ENCODE results near the gene GGPS1. TPM values are rescaled to one million over a fixed set of nuclear protein-coding genes. Genes with fewer than 3 reads are reported as not detected.
"Not testable (repeated sequence)": the region's sequence is repeated elsewhere in the genome, so short reads cannot be mapped to it uniquely, and the experiment has no call there.

GGPS1 gene
- total RNA-seq, 4 donors from 2014 or later, result 21.7 to 32.5 (median 28.9) TPM

DNA sequence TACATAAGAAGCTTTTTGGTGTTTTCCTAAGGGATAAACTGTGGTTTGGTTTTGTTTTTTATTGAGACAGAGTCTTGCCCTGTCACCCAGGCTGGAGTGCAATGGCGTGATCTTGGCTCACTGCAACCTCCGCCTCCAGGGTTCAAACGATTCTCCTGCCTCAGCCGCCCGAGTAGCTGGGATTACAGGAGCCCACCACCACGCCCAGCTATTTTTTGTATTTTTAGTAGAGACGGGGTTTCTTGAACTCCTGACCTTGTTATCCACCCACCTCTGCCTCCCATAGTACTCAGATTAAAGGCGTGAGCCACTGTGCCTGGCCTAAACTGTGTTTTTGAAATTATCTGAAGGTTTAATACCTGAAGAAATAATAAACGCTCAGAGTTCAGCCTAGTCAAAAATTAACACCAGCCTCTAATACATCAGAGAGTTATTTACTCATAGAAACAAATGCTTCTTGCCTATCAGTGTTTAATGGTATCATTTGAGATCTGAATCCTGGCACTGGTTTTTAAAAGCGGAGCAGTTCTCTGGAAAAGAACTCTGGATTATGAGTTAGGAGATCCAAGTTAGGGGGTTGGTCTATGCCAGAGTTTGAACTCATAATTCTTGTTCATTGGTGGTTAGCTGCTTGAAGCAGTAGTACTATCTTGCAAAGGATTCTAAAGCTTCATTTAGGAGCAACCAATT is 29.1 kb upstream of the GGPS1 start:
- no peak overlapping the region for H3K4me3 ChIP-seq (ENCODE audit: low read depth, poor library complexity, severe bottlenecking)
- 65 to 75% methylated on average over 10 of the region's 10 CpGs for WGBS, 2 donors
- intact Hi-C loops (cut with DNase I; ENCODE audit: low total_unique reads), result no loop called here
- no peak for DNase-seq (ENCODE audit: low spot score in 2 of 2)
- TF ChIP-seq, protein P1, sequence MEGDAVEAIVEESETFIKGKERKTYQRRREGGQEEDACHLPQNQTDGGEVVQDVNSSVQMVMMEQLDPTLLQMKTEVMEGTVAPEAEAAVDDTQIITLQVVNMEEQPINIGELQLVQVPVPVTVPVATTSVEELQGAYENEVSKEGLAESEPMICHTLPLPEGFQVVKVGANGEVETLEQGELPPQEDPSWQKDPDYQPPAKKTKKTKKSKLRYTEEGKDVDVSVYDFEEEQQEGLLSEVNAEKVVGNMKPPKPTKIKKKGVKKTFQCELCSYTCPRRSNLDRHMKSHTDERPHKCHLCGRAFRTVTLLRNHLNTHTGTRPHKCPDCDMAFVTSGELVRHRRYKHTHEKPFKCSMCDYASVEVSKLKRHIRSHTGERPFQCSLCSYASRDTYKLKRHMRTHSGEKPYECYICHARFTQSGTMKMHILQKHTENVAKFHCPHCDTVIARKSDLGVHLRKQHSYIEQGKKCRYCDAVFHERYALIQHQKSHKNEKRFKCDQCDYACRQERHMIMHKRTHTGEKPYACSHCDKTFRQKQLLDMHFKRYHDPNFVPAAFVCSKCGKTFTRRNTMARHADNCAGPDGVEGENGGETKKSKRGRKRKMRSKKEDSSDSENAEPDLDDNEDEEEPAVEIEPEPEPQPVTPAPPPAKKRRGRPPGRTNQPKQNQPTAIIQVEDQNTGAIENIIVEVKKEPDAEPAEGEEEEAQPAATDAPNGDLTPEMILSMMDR (IDR thresholded peaks at IDR 0.05), result no peak
- no peak for TF ChIP-seq POLR2A (IDR thresholded peaks at IDR 0.05)

- TF ChIP-seq, protein P1 (IDR thresholded peaks at IDR 0.05), result no peak
- TF ChIP-seq POLR2A (IDR thresholded peaks at IDR 0.05), result no peak
- no peak overlapping the region for H3K4me3 ChIP-seq (ENCODE audit: low read depth, poor library complexity, severe bottlenecking)
- DNase-seq (ENCODE audit: low spot score in 2 of 2), result no peak
- 56 to 83% methylated on average over 1 of the region's 1 CpG for WGBS, 2 donors
- intact Hi-C loops (cut with DNase I; ENCODE audit: low total_unique reads), result no loop called here
These were observed 26.2 kb upstream of the GGPS1 start for GRCh38 chr1:235302143-235302542.

DNA sequence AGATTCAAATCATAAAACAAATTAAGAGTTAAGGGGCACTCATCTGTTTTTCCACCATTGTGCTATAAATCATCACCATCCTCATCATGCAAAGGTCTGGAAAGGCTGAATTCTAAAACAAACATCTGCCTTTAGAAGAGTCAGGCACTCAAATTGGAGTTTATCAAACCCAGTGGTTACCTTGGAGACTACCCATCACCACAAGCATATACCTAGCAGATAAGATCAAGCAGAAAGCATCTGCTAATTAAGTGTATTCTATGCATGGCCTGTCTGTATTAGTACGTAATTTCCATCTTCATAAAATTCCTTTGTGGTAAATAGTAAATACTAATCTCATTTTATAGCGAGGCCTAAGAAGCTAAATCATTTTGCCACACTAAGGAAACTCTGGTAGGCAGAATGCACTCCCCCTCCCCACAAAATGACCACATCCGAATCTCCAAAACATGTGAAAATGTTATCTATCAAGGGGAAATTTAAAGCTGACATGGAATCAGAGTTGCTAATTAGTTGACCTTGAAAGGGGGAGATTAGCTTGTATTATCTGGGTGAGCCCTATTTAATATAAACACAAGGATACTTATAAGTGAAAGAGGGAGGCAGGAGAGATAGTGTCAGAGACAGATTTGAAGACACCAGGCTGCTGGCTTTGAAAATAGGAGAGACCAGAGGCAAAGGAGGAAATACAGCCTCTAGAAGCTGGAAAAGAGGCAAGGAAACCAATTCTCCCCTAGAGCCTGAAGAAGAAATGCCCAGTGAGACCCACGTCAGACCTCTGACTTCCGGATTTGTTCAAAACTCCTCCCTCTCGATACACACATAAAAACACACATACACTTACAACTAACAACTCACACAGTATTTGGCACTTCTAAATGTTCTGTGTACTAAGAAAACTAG is 23.6 kb upstream of the GGPS1 start:
- whole genome bisulfite sequencing, 2 donors, result 44 to 45% methylated on average over 6 of the region's 6 CpGs
- intact Hi-C loops (cut with DNase I; ENCODE audit: low total_unique reads), result no loop called here
- no peak for TF ChIP-seq POLR2A (IDR thresholded peaks at IDR 0.05)
- TF ChIP-seq, protein P1 (IDR thresholded peaks at IDR 0.05), result no peak
- H3K4me3 ChIP-seq (ENCODE audit: low read depth, poor library complexity, severe bottlenecking), result no peak overlapping the region
- no peak for DNase-seq (ENCODE audit: low spot score in 2 of 2)

DNA sequence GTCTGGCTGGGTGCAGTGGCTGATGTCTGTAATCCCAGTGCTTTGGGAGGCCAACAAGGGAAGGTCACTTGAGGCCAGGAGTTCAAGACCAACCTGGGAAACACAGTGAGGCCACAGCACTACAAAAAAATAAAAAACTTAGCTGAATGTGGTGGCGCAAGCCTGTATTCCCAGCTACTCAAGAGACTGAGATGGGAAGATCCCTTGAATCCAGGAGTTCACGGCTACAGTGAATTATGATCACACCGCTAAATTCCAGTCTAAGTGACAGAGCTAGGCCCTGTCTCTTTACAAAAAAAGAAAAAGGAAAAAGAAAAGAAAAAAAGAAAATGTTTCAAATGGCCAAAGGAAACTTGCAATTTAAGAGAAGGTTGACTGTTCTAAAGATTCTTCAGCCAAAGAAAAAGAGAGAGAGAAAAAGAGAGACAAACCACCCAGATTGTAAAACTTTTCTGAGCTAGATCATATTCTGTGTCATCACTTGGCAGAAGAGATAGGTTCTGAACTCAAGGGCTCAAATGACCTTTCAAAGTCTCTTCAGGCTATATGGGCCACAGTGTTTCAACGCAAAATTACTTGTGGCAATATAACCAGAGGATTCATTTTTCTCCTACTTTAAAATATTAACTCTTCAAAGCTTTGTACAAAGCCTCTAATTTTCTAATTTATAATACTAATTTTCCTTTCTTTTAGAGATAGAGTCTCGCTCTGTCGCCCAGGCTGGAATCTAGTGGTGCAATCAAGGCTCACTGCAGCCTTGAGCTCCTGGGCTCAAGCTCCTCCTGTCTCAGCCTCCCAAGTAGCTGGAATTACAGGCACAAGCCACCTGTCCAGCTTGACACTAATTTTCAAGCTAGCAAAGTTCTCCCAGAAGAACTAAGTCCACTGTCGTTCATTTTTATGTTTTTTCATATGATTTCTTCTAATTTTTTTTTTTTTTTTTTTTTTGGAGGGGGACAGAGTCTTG is 20.9 kb upstream of the GGPS1 start:
- no peak overlapping the region for H3K4me3 ChIP-seq (ENCODE audit: low read depth, poor library complexity, severe bottlenecking)
- TF ChIP-seq, protein P1 (IDR thresholded peaks at IDR 0.05), result no peak
- TF ChIP-seq POLR2A (IDR thresholded peaks at IDR 0.05), result no peak
- intact Hi-C loops (cut with DNase I; ENCODE audit: low total_unique reads), result no loop called here
- DNase-seq (ENCODE audit: low spot score in 2 of 2), result no peak
- 82 to 83% methylated on average over 7 of the region's 7 CpGs for WGBS, 2 donors

DNA sequence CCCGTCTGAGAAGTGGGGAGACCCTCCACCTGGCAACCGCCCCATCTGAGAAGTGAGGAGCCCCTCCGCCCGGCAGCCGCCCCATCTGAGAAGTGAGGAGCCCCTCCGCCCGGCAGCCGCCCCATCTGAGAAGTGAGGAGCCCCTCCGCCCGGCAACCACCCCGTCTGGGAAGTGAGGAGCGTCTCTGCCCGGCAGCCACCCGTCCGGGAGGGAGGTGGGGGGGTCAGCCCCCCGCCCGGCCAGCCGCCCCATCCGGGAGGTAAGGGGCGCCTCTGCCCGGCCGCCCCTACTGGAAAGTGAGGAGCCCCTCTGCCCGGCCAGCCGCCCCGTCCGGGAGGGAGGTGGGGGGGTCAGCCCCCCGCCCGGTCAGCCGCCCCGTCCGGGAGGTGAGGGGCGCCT is 19.2 kb upstream of the GGPS1 start:
- DNase-seq (ENCODE audit: low spot score in 2 of 2); H3K4me3 ChIP-seq (ENCODE audit: low read depth, poor library complexity, severe bottlenecking); intact Hi-C loops (cut with DNase I; ENCODE audit: low total_unique reads): not testable (repeated sequence)
- WGBS, 2 donors, result 94% methylated on average over 9 of the region's 32 CpGs; no CpG with 5 or more reads in 1 of the 2 donors

Data from lower leg skin (tissue), 4 donors.